ENCODE results near the gene ARFGEF3. TPM values are rescaled to one million over a fixed set of nuclear protein-coding genes. Genes with fewer than 3 reads are reported as not detected.

ARFGEF3 gene
- total RNA-seq, 6 experiments from 2014 or later, result 0.06 to 0.19 (median 0.08) TPM

DNA sequence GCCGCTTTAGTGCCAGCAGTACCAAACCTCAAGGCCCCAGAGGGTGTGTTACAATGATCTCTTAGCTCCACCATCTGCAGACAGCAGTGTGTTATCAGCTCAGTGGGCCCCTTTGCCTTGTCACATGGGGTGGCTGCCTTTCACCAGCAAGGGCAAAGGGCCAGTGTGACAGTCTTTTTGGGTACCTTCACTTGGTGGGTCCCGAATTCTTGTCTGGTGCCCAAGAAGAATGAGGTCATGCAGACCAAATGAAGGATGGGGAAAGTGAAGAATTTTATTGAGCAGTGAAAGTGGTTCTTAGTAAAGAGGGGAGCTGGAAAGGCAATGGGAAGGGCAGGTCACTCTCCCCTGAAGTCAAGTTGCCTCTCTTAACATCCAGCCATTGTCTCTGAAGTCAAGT lies 213.1 kb downstream of the ARFGEF3 start:
- H3K4me1 Mint-ChIP-seq (ENCODE audit: low read depth), result peaks cover 5% of the 10 kb centered on the region; the same call in 1 of the 2 replicates
- TF ChIP-seq, protein P1, sequence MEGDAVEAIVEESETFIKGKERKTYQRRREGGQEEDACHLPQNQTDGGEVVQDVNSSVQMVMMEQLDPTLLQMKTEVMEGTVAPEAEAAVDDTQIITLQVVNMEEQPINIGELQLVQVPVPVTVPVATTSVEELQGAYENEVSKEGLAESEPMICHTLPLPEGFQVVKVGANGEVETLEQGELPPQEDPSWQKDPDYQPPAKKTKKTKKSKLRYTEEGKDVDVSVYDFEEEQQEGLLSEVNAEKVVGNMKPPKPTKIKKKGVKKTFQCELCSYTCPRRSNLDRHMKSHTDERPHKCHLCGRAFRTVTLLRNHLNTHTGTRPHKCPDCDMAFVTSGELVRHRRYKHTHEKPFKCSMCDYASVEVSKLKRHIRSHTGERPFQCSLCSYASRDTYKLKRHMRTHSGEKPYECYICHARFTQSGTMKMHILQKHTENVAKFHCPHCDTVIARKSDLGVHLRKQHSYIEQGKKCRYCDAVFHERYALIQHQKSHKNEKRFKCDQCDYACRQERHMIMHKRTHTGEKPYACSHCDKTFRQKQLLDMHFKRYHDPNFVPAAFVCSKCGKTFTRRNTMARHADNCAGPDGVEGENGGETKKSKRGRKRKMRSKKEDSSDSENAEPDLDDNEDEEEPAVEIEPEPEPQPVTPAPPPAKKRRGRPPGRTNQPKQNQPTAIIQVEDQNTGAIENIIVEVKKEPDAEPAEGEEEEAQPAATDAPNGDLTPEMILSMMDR (IDR thresholded peaks at IDR 0.05), result no peak
- DNase-seq, result no peak
- no peaks in the 10 kb centered on the region for H3K9me3 Mint-ChIP-seq
- H3K27me3 Mint-ChIP-seq (ENCODE audit: insufficient read depth), result peaks cover 7% of the 10 kb centered on the region
- H3K4me3 Mint-ChIP-seq, result no peak overlapping the region
- no peak overlapping the region for H3K27ac Mint-ChIP-seq
- H3K36me3 Mint-ChIP-seq (ENCODE audit: low read depth), result no peaks in the 10 kb centered on the region

DNA sequence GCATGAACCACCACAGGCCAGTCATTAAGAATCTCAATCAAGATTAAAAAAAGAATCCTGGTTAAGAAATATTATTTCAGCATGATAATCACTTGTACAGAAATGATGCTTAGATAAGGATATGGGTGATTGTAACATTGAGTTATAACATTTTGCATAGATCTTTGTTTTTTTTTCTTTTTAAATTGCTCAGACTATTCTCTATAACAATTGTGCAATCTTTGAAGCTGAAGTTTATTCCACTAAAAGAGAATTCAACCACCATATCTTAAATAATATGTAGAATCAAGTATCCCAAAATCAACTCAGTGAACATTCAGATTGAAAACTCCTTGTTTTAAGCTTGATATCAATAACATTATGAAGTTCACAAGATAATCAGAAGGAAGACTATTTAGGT lies 215.3 kb downstream of the ARFGEF3 start:
- H3K36me3 Mint-ChIP-seq (ENCODE audit: low read depth), result no peaks in the 10 kb centered on the region
- TF ChIP-seq, protein P1 (IDR thresholded peaks at IDR 0.05), result no peak
- no peaks in the 10 kb centered on the region for H3K4me1 Mint-ChIP-seq (ENCODE audit: low read depth)
- H3K9me3 Mint-ChIP-seq, result no peaks in the 10 kb centered on the region
- DNase-seq, result no peak
- H3K27ac Mint-ChIP-seq, result no peak overlapping the region
- no peak overlapping the region for H3K4me3 Mint-ChIP-seq
- H3K27me3 Mint-ChIP-seq (ENCODE audit: insufficient read depth), result peaks cover 4% of the 10 kb centered on the region

DNA sequence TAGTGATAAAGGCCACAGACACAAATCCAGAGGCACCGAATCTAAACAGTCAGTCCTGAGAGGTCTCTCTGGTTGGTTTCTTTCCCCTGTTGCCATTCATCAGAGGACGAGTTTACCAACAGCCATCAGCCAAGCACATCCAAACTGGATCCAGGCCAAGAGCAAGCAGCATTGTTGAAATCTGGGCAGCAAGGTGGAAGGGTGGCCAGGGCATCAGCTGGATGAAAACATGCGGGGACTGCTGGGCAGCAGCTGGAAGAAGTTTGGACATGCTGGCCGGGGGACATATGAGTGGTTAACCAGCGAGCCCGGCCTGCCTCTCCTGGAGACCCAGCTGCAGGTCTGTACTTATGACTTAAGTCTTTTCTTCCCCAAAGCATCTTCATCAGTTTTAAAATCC lies 216.1 kb downstream of the ARFGEF3 start, which contains the start of gene SMIM28:
Gene SMIM28, plus strand, starts transcription at position 62 of the 400 bp plus-strand sequence. Its CDS starts 168 bp downstream, at position 230.
- no peak within 1 kb of the TSS for H3K4me3 Mint-ChIP-seq
- DNase-seq, result no peak
- no peaks in the 10 kb centered on the region for H3K9me3 Mint-ChIP-seq
- H3K27me3 Mint-ChIP-seq (ENCODE audit: insufficient read depth), result peaks cover 4% of the 10 kb centered on the region
- H3K4me1 Mint-ChIP-seq (ENCODE audit: low read depth), result no peaks in the 10 kb centered on the region
- no peaks in the 10 kb centered on the region for H3K36me3 Mint-ChIP-seq (ENCODE audit: low read depth)
- H3K27ac Mint-ChIP-seq, result no peak within 1 kb of the TSS
- TF ChIP-seq, protein P1 (IDR thresholded peaks at IDR 0.05), result no peak

DNA sequence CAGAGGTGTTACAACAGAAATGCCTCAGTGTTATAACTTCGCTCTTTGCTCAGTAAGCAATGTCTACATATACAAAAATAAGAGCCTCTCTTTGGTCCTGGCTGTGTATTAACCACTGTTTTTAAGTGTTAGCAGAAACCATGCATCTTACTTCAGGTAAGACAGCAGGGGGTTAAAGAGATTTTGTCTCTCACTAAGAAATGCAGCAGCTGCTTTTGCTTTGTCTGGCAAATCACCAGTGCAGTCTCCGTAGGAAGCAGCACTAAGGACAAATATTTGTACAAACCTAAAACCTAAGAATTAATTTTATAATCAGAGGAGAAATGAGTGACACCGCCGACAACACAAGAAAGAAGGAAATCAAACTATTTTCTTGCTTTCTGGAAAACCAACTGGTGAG lies 216.7 kb downstream of the ARFGEF3 start:
- Mint-ChIP-seq H3K4me3 (no peak overlapping the region), H3K9me3 (no peaks in the 10 kb centered on the region), H3K27ac (no peak overlapping the region), H3K36me3 (ENCODE audit: low read depth) (no peaks in the 10 kb centered on the region), H3K4me1 (ENCODE audit: low read depth) (no peaks in the 10 kb centered on the region), H3K27me3 (ENCODE audit: insufficient read depth) (peaks cover 4% of the 10 kb centered on the region)
- no peak for DNase-seq
- TF ChIP-seq, protein P1 (IDR thresholded peaks at IDR 0.05), result no peak

DNA sequence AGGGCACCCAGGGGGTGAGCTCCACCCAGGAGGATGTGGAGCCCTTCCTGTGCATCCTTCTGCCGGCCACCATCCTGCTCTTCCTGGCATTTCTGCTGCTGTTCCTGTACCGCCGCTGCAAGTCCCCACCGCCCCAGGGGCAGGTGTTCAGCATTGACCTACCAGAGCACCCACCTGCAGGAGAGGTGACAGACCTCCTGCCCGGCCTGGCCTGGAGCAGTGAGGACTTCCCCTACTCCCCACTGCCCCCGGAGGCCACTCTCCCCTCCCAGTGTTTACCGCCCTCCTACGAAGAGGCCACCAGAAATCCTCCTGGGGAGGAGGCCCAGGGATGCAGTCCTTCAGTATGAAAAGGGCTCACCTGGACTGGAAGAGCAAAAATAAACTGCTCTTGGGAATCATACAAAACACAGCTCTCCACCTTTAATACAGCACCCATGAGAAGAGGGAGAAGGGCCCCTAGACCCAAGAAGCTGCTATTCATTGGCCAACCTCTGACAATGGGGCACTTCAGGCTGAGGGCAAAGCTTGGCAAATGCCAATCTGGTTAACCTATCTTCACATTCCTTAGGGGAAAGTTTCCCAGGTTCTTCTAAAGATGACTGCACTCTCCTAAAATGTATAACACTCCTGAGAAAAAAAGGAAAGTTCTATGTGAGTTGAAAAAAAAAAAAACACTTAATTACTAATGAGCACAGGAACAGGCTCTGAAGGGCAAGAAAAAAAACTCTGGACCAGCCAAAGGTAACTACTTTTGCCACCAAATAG lies 220.9 kb downstream of the ARFGEF3 start:
- TF ChIP-seq, protein P1 (IDR thresholded peaks at IDR 0.05), result no peak
- no peaks in the 10 kb centered on the region for H3K36me3 Mint-ChIP-seq (ENCODE audit: low read depth)
- no peak overlapping the region for H3K27ac Mint-ChIP-seq
- H3K4me3 Mint-ChIP-seq, result no peak overlapping the region
- no peaks in the 10 kb centered on the region for H3K4me1 Mint-ChIP-seq (ENCODE audit: low read depth)
- H3K27me3 Mint-ChIP-seq (ENCODE audit: insufficient read depth), result peaks cover 6% of the 10 kb centered on the region
- DNase-seq, result no peak
- no peaks in the 10 kb centered on the region for H3K9me3 Mint-ChIP-seq
